Measurements from ENCODE around the gene COG7. TPM values are rescaled to one million over a fixed set of nuclear protein-coding genes. Genes with fewer than 3 reads are reported as not detected.

The COG7 gene
- total RNA-seq, 1 experiment from 2014 or later, result 13.5 TPM

DNA sequence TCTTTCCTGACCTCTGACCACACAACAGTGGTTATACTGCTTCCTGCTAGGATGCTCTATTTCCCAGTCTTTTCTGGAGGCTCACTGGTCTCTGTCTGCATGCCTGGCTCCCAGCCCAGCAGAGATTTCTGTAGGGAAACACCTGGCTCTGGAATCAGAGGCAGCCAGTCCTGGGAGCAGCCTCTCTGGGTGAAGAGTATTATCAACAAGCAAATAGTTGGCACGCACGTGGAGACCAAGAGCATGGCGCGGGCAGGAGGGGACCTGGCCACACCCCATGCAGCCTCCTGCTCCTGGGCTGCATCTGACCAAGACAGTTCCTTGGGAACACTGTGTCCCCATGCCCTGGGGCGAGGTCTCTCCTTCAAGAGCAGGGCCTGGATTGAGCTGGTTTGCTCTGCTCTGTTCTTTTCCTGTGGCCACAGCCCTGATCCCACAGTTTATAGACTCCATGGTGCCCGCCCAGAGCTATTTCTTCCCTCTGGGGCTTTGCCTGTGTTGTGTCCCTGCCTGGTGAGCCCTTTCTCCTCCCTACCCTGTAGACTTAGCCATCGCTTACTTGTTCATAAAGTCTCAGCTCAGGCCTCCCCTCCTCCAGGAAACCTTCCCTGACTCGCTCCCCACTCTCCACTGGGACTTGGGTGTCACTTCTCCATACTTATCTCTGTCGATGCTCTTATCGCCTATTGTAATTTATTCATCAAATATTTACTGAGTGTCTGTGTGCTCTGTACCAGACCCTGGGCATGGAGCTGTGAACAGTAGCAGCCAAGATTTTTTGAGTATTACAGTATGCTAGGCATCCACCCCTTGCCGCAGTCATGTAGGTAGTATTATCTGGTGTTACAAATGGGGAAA, 90.3 kb downstream of the COG7 start:
- Histone ChIP-seq H3K4me1 (ENCODE audit: insufficient read depth, low read length) (peaks cover 14% of the 10 kb centered on the region), H3K4me3 (ENCODE audit: low read length) (no peak overlapping the region), H3K36me3 (ENCODE audit: low read depth, low read length) (no peaks in the 10 kb centered on the region), H3K9me2 (replicated peaks; ENCODE audit: low read length) (no peaks in the 10 kb centered on the region), H3K79me2 (ENCODE audit: low read length) (no peaks in the 10 kb centered on the region), H3K27me3 (ENCODE audit: low read length) (no peaks in the 10 kb centered on the region), H2AFZ (ENCODE audit: low read length) (no peak overlapping the region), H3K27ac (ENCODE audit: low read length) (no peak overlapping the region), H4K20me1 (ENCODE audit: low read length) (no peaks in the 10 kb centered on the region), H3K9me3 (ENCODE audit: low read length) (no peaks in the 10 kb centered on the region), H3K9ac (ENCODE audit: low read length) (no peak overlapping the region), H3K4me2 (ENCODE audit: low read length) (no peak overlapping the region), H3F3A (ENCODE audit: low read length, unreplicated experiment) (no peaks in the 10 kb centered on the region)
- TF ChIP-seq EZH2 (IDR thresholded peaks at IDR 0.05; ENCODE audit: low read length, unreplicated experiment) (no peak), EZH2phosphoT487 (IDR thresholded peaks at IDR 0.05; ENCODE audit: borderline replicate concordance, low read length) (no peak)
- TF ChIP-seq, protein P1, sequence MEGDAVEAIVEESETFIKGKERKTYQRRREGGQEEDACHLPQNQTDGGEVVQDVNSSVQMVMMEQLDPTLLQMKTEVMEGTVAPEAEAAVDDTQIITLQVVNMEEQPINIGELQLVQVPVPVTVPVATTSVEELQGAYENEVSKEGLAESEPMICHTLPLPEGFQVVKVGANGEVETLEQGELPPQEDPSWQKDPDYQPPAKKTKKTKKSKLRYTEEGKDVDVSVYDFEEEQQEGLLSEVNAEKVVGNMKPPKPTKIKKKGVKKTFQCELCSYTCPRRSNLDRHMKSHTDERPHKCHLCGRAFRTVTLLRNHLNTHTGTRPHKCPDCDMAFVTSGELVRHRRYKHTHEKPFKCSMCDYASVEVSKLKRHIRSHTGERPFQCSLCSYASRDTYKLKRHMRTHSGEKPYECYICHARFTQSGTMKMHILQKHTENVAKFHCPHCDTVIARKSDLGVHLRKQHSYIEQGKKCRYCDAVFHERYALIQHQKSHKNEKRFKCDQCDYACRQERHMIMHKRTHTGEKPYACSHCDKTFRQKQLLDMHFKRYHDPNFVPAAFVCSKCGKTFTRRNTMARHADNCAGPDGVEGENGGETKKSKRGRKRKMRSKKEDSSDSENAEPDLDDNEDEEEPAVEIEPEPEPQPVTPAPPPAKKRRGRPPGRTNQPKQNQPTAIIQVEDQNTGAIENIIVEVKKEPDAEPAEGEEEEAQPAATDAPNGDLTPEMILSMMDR (conservative IDR thresholded peaks at IDR 0.05; ENCODE audit: low read depth, low read length), result no peak
- DNase-seq, result peak; percentile 39
- BruUV-seq (replicated peaks), result no TSS peak
- ATAC-seq, result peak; percentile 27
- POLR2A ChIA-PET (ENCODE audit: unreplicated experiment), result no interaction called here
- intact Hi-C loops (cut with micrococcal nuclease), result loop anchor here (10.0 kb wide), 1 partner anchor 48 kb away; no protein-coding TSS in a partner anchor
- CTCF ChIA-PET, result no interaction called here

DNA sequence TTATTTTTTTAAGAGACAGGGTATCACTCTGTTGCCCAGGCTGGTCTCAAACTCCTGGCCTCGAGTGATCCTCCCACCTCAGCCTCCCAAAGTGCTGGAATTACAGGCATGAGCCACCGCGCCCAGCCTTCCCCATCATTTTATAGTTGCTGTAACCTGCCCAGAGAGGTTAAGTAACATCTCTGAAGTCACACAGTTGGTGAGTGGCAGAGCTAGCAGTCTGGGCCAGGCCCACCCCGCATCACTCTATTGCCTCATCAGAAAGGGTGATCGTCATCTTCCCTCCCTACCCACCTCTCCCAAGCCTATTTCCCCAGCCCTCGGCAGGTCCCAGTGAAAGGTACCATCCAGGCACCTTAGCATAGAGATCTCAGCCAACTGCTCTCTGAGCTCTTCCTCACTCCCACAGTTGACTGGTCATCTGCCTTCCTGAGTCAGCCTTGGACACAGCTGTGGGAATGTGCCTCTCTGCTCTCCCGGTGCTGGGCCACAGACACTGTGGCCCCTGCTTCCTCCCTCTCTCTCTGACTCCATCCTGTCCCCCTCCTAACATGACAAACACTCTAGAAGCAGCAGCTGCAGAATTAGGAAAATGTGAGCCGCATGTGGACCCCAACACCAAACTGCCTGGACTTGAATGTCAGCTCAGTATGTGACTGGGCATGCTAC, 93.8 kb downstream of the COG7 start:
- H3K9me2 ChIP-seq (replicated peaks; ENCODE audit: low read length), result no peaks in the 10 kb centered on the region
- H3K27me3 ChIP-seq (ENCODE audit: low read length), result no peaks in the 10 kb centered on the region
- ATAC-seq, result no peak
- no peak for DNase-seq
- TF ChIP-seq EZH2 (IDR thresholded peaks at IDR 0.05; ENCODE audit: low read length, unreplicated experiment) (no peak), EZH2phosphoT487 (IDR thresholded peaks at IDR 0.05; ENCODE audit: borderline replicate concordance, low read length) (no peak)
- TF ChIP-seq, protein P1 (conservative IDR thresholded peaks at IDR 0.05; ENCODE audit: low read depth, low read length), result no peak
- no peak overlapping the region for H3K9ac ChIP-seq (ENCODE audit: low read length)
- no peak overlapping the region for H3K4me2 ChIP-seq (ENCODE audit: low read length)
- H3K27ac ChIP-seq (ENCODE audit: low read length), result no peak overlapping the region
- no peak overlapping the region for H2AFZ ChIP-seq (ENCODE audit: low read length)
- H3F3A ChIP-seq (ENCODE audit: low read length, unreplicated experiment), result no peaks in the 10 kb centered on the region
- no peaks in the 10 kb centered on the region for H3K36me3 ChIP-seq (ENCODE audit: low read depth, low read length)
- no peaks in the 10 kb centered on the region for H4K20me1 ChIP-seq (ENCODE audit: low read length)
- no peaks in the 10 kb centered on the region for H3K79me2 ChIP-seq (ENCODE audit: low read length)
- intact Hi-C loops (cut with micrococcal nuclease), result no loop called here
- H3K9me3 ChIP-seq (ENCODE audit: low read length), result no peaks in the 10 kb centered on the region
- ChIA-PET CTCF (interaction anchor here (0.6 kb wide), 1 partner anchor 130 kb away, joined by 3 read pairs; no protein-coding TSS in a partner anchor), POLR2A (ENCODE audit: unreplicated experiment) (no interaction called here)
- no peak overlapping the region for H3K4me3 ChIP-seq (ENCODE audit: low read length)
- peaks cover 3% of the 10 kb centered on the region; the same call in 1 of the 2 replicates for H3K4me1 ChIP-seq (ENCODE audit: insufficient read depth, low read length)
- BruUV-seq (replicated peaks), result no TSS peak
